Stimulated activated CD4-positive, alpha-beta T cell treated with anti-CD3 and anti-CD28 coated beads, TNF-alpha, amount 100 ng/mL, for 4 hours (primary cell): Measurements from ENCODE around the gene COL4A6.
"Not testable (repeated sequence)": the region's sequence is repeated elsewhere in the genome, so short reads cannot be mapped to it uniquely, and the experiment has no call there.

Experiments
- DNase-seq, 3 experiments: peaks; one replicate each; pipeline ENCODE4 v3.0.0-alpha.2; 2020; ENCODE audit warnings: low read depth in 3 of 3

COL4A6 gene

DNA sequence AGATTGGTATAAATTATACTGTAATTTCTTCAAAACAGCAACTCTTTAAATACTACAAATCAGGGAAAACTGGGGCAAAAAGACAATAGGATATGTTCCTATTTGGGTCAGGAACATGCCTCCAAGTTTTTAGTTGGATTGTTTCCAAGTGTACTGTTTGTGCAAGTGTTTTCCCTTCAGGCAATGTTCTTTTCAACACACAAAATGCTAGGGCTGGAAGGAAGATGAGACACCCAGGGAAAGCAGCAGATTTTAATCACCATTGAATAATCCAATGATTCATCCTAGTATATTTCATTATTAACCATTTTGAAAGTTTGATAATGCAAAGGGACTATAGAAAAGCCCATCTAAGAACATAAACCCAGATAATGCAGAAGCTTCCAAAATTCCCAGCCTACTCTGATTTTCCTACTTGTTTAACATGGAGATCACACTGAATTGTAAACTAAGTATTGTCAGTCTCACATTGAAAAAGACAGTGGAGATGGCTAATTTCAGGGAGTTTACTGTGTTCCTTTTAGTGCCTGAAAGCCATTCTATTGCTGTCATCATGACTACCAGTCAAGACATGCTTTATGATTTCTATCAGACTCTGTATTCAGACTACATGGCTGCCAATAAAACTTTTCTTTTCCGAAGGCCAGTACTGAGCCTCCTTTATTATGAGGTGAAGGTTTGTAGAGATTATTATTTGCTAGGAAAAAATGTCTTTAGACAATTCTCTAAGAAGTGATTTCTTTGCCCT is 38.6 kb downstream of the COL4A6 start:
- no peak for DNase-seq

DNA sequence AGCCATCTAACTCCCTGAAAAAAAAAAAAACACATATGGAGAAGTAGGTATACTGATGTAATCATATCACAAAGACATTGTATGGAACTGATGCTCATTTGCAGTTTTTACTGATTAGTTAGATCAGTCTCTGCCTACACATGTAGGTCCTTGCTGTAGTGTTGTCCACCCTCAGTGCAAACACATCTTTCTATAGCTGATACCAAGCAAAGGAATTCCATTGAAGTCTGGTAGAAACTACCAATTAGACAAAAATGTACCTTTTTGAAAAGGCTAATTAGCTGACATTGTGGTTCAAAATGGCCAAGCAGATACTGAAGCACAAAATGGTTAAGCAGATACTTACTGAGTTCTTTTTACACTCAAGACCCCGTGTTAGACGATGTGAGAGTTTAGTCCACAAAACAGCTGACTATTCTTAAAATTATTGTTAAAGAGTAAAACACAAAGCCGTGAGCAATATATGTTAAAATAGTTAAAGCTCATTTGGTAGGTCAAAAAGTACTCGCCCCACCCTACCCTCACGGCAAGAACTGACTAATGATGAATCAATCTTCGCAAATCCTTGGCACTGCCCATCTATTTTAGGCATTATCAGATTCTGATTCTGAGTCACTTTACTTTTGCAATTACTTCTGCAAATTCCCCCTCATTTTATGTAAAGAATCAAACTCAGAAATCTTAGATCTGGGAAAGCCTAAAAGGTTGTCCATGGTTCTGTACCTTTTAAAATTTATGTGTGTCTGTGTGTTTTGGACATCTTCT is 40.4 kb downstream of the COL4A6 start:
- DNase-seq, result no peak

DNA sequence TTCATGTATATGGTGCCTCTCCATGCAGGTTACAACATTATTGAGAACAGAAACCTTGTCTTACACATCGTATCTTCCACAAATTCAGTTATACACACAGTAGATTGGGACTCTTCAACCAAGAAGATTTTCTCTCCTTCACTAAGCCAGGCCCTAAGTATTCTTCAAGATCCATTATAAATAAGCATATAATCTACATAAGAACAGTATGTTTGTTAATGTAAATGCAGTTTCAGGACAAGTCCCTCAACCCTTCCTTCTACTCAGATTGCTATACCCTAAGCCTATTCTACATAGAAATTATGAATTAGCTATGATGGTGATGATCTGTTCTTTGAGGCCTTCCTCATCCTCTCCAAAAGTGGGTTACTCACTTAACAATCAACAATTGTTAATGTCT is 41.2 kb downstream of the COL4A6 start:
- DNase-seq, result no peak

DNA sequence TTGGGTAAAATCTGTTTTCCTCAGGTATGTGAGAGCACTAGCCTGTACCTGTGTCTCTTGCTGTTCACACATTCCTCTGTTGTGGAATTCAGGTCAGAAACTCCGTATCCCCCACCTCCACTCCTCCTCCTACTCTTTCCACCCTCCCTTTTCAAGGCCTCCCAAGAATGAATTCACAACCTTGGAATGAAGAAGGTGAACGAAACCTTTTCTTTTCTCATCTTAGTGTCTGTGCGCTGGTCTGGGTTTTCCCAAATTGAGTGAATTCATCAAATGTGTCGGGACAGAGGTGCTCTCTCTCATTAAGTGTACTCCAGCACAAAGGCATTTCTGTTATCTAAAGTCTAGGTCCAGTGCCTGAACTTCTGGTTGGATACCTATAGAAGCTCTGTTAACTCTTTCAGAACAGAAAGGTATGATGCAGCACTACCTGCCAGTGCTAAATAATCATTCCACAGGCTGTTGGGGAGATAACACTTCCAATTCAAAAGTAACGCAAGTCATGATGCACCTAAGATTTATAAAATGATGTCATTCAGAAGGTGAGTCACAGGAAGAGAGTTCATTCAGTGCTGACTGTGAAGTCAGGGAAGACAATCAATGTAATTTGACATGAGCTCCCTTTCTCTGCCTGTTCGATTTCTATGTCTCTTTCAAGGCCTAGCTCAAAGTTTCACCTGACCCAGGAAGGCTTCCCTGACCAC is 41.9 kb downstream of the COL4A6 start:
- no peak for DNase-seq

- not testable (repeated sequence) for DNase-seq
These were observed 47.1 kb downstream of the COL4A6 start for GRCh38 chrX:108390976-108391717.

DNA sequence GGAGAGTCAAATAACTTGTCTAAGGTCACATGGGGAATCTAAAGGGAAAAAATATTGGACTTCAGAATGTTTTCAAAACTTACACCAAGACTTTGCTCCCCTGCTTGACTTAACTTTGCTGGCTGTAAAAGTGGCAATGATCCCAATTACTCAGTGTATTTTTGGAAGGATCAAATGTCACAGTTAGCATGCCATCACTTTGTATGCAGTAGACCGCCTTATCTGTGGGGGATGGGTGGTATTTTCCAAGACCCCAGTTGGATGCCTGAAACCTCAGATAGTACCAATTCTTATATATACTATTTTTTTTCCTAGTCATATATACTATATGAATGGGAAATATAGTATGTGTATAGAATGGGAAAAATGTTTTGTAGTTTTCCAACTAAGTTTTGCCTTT is 53.4 kb downstream of the COL4A6 start:
- DNase-seq, result no peak

GRCh38 chrX:108380222-108380621 is 58.0 kb downstream of the COL4A6 start:
- DNase-seq, result no peak

DNA sequence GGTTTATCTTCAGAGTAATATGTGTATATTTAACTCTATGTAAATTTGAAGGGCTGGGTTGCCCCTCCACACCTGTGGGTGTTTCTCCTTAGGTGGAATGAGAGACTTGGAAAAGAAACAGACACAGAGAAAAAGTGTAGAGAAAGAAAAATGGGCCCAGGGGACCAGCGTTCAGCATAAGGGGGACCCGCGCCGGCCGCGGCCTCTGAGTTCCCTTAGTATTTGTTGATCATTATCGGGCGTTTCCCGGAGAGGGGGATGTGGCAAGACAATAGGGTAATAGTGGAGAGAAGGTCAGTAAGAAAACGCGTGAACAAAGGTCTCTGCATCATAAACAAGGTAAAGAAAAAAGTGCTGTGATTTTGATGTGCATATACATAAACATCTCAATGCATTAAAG is 61.4 kb downstream of the COL4A6 start:
- DNase-seq, result not testable (repeated sequence)

GRCh38 chrX:108375591-108375990 is 62.6 kb downstream of the COL4A6 start:
- not testable (repeated sequence) for DNase-seq

- DNase-seq, result no peak
These were observed 71.4 kb downstream of the COL4A6 start for GRCh38 chrX:108366644-108367406.

DNA sequence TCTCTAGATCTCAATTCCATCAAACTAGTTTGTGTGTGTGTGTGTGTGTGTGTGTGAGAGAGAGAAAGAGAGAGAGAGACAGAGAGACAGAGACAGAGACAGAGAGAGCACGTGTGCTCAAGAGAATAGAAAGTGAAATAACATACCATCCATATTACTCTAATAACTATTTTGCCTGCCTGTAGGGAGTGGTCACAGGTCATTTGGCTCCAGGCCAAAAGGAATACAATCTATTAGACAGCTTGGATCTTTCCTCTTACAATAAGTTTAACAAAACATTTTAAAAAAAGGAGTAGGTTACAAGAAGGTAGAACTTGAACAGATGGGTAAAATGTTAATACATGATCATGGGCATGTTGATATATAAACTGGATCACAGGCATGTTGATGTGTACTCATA is 76.2 kb downstream of the COL4A6 start:
- DNase-seq, result no peak

- no peak for DNase-seq
These were observed 76.9 kb downstream of the COL4A6 start for GRCh38 chrX:108361316-108361715.

- DNase-seq, result no peak
These were observed 78.2 kb downstream of the COL4A6 start for GRCh38 chrX:108359806-108360602.

- no peak for DNase-seq
These were observed 84.8 kb downstream of the COL4A6 start for GRCh38 chrX:108353452-108353851.

DNA sequence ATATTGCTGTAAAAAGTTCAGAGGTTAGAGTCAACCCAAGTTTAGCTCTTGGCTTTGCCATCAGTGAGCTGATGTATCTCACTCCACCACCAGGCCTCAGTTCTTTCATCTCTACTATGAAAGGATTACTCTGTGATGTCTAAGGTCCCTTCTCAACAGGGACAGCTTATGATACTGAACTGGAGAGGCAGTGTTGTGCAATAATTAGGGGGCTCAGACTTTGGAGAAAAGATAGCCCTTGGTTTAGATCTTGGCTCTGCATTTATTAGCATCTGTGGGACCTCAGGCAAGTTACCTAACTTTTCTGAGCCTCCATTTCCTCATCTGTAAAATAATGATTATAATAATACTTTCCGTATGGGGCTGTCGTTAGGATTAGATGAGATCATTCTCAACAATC is 89.0 kb downstream of the COL4A6 start:
- no peak for DNase-seq

DNA sequence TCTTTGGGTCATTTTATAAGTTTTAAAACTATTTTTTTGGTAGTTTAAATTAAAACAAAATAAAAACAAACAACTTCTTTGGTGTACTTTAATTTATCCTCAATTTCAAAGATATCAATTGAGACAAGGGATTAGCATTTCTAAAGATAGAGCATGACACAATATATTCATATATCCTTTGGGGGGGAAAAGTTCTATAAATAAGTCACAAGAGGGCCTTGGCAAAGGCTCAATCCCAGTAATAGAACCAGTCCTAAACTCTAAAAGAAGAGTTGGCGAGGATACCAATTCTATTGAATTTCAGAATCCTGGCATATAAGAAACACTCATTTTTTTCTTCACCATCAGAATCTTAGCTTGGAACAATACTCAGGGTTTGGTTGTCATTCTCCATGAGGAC is 89.7 kb downstream of the COL4A6 start:
- DNase-seq, result no peak

DNA sequence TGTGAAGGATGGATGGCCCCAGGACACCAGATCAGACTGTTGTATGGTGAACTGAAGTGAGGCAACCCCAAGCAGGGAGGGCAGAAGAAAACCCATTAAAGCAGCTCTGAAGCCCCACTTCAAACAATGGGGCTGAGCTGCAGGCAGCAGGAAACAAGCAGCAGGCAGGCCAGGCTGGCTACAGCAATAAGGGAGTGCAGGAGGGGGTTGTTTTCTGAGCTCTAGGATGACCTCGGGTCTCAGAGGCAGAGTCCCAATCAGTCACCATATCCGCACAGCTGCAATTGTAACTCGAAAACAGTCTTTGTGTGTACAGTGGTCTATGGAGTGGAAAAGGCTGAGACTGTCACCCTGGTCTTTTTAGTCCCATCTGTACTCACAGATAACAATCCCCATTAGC is 90.4 kb downstream of the COL4A6 start:
- no peak for DNase-seq

DNA sequence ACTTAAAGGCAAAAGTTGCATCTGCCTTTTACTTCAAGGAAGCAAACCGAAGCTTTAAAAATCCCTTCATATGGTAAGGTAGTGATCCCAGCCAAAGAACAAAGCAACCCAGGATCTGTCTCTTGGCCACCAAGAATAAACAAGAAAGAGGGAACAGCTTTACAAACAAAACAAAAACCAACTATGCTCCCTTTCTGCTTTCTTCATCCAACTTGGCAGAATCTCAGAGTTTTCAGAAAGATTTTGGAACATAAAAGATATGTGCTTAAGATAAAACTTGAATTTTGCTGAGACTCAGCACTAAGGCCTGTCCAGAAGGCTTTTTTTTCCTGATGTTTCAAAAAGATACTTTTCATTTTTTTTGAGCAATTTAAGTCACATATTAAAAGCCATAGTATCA is 94.0 kb downstream of the COL4A6 start:
- DNase-seq, result no peak

GRCh38 chrX:108341947-108342346 is 96.3 kb downstream of the COL4A6 start:
- DNase-seq, result no peak

DNA sequence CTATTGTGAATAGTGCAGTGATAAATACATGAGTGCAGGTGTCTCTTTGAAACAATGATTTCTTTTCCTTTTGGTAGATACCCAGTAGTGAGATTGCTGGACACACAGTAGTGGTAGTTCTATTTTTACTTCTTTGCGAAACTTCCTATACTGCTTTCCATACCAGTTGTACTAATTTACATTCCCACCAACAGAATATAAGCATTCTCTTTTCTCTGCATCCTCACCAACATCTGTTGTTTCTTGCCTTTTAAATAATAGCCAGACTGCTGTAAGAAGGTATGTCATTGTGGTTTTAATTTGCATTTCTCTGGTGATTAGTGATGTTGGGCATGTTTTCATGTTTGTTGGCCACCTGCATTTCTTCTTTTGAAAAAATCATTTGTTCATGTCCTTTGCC is 105.9 kb downstream of the COL4A6 start:
- no peak for DNase-seq
